ENCODE data around the gene PRMT3. TPM values are rescaled to one million over a fixed set of nuclear protein-coding genes. Genes with fewer than 3 reads are reported as not detected.
"Not testable (repeated sequence)": the region's sequence is repeated elsewhere in the genome, so short reads cannot be mapped to it uniquely, and the experiment has no call there.

Gene PRMT3
- total RNA-seq, 2 donors from 2014 or later, result 12.1 to 12.5 TPM

- ATAC-seq (no peak), DNase-seq (no peak)
- intact Hi-C loops (cut with DNase I), result no loop called here
Measured at GRCh38 chr11:20450829-20451228, 63.3 kb downstream of the PRMT3 start.

GRCh38 chr11:20451568-20451967 lies 64.1 kb downstream of the PRMT3 start:
- no peak for ATAC-seq
- DNase-seq, result no peak
- intact Hi-C loops (cut with DNase I), result no loop called here

- intact Hi-C loops (cut with DNase I), result no loop called here
- ATAC-seq, result no peak
- no peak for DNase-seq
Measured at GRCh38 chr11:20452585-20452984, 65.1 kb downstream of the PRMT3 start.

GRCh38 chr11:20453657-20454316 lies 66.3 kb downstream of the PRMT3 start:
- intact Hi-C loops (cut with DNase I), result no loop called here
- ATAC-seq (no peak), DNase-seq (no peak)

GRCh38 chr11:20457001-20457799 lies 69.7 kb downstream of the PRMT3 start:
- intact Hi-C loops (cut with DNase I), result no loop called here
- DNase-seq (no peak), ATAC-seq (no peak)

- intact Hi-C loops (cut with DNase I), result no loop called here
Measured at GRCh38 chr11:20457934-20458680, 70.6 kb downstream of the PRMT3 start.

GRCh38 chr11:20458905-20459632 lies 71.6 kb downstream of the PRMT3 start:
- ATAC-seq (no peak), DNase-seq (no peak)
- intact Hi-C loops (cut with DNase I), result no loop called here

More at GRCh38 chr11:20457934-20458680, 70.6 kb downstream of the PRMT3 start:
- DNase-seq, result no peak
- ATAC-seq, result no peak

- no peak for DNase-seq
- intact Hi-C loops (cut with DNase I), result no loop called here
- peak; percentile 30 to 87 for ATAC-seq
Measured at GRCh38 chr11:20459865-20460264, 72.3 kb downstream of the PRMT3 start.

GRCh38 chr11:20464518-20464917 lies 77.0 kb downstream of the PRMT3 start:
- ATAC-seq (no peak), DNase-seq (no peak)
- intact Hi-C loops (cut with DNase I), result no loop called here

- intact Hi-C loops (cut with DNase I), result no loop called here
- DNase-seq (no peak), ATAC-seq (no peak)
Measured at GRCh38 chr11:20467487-20468185, 80.1 kb downstream of the PRMT3 start.

GRCh38 chr11:20470348-20470747 lies 82.8 kb downstream of the PRMT3 start:
- no peak for DNase-seq
- ATAC-seq, result no peak
- intact Hi-C loops (cut with DNase I), result no loop called here

- intact Hi-C loops (cut with DNase I); ATAC-seq; DNase-seq: not testable (repeated sequence)
Measured at GRCh38 chr11:20471929-20472328, 84.4 kb downstream of the PRMT3 start.

GRCh38 chr11:20474176-20474881 lies 86.8 kb downstream of the PRMT3 start:
- peak in 1 of 2 donors; percentile 77 for ATAC-seq

GRCh38 chr11:20474882-20475517 lies 87.5 kb downstream of the PRMT3 start:
- DNase-seq (no peak), ATAC-seq (no peak)
- intact Hi-C loops (cut with DNase I), result no loop called here

More at GRCh38 chr11:20474176-20474881, 86.8 kb downstream of the PRMT3 start:
- intact Hi-C loops (cut with DNase I), result no loop called here
- no peak for DNase-seq

GRCh38 chr11:20477418-20478090 lies 90.0 kb downstream of the PRMT3 start:
- intact Hi-C loops (cut with DNase I), result no loop called here
- no peak for ATAC-seq
- no peak for DNase-seq

GRCh38 chr11:20479513-20479912 lies 92.0 kb downstream of the PRMT3 start:
- no peak for DNase-seq
- intact Hi-C loops (cut with DNase I), result no loop called here
- no peak for ATAC-seq

GRCh38 chr11:20483931-20484330 lies 96.4 kb downstream of the PRMT3 start:
- intact Hi-C loops (cut with DNase I), result no loop called here
- DNase-seq (no peak), ATAC-seq (no peak)

Measured in left cardiac atrium (tissue), 4 donors.